SK-N-SH (cell line): ENCODE results near the gene DVL2. TPM values are rescaled to one million over a fixed set of nuclear protein-coding genes. Genes with fewer than 3 reads are reported as not detected.

Experiments
- CTCF ChIA-PET: fragments of 300-600, 350-600 bp; formaldehyde crosslinking; extraction: SDS; loops from one replicate; lab custom pipeline; 2021; lab: Yijun Ruan, JAX
- POLR2A ChIA-PET: fragments of 350-600 bp; sonication (Branson Sonifier 250); formaldehyde crosslinking; extraction: SDS; loops from one replicate; lab custom pipeline; 2020; ENCODE audit warnings: antibody characterized with exemption, inconsistent platforms; lab: Yijun Ruan, JAX
- DNase-seq: peaks from one replicate; pipeline ENCODE4 v3.0.0; 2012
- H2AFZ ChIP-seq: fragments of 200-600 bp; sonication (generic); 2 replicates; pipeline ENCODE4 v1.8.1; 2016; ENCODE audit warnings: antibody characterized with exemption, mild to moderate bottlenecking, low read depth
- H3F3A ChIP-seq: fragments of 200-600 bp; sonication (generic); replicated peaks from 2 replicates; pipeline ENCODE3; 2016; ENCODE audit warnings: antibody characterized with exemption, mild to moderate bottlenecking; ENCODE audit not compliant: insufficient read depth
- H3K27ac ChIP-seq, 2 experiments: fragments of 200-500 bp in 1 of 2; fragments of 200-600 bp in 1 of 2; sonication (Bioruptor generic) in 1 of 2; sonication (generic), shearing (Covaris generic) in 1 of 2; 2 replicates each; pipeline versions ENCODE4 v1.5.1 to v1.6.1; 2014 to 2016; ENCODE audit warnings: low read depth in 2 of 2, inconsistent platforms in 1 of 2, low read length in 1 of 2, mild to moderate bottlenecking in 1 of 2, mixed read lengths in 1 of 2
- H3K27me3 ChIP-seq: fragments of 200-600 bp; sonication (generic), shearing (Covaris generic); 2 replicates; pipeline ENCODE4 v1.6.1; 2016; ENCODE audit warnings: mixed run types; ENCODE audit not compliant: insufficient read depth
- H3K36me3 ChIP-seq, 2 experiments: fragments of 200-500 bp in 1 of 2; fragments of 200-600 bp in 1 of 2; sonication (Bioruptor generic) in 1 of 2; sonication (generic) in 1 of 2; replicated peaks in 1 of 2; 2 replicates each; pipeline versions ENCODE3 to v1.5.1; 2014 to 2016; ENCODE audit warnings: low read length in 1 of 2, mild to moderate bottlenecking in 1 of 2; ENCODE audit not compliant: insufficient read depth in 2 of 2, control insufficient read depth in 1 of 2
- H3K4me1 ChIP-seq, 2 experiments: fragments of 200-500 bp in 1 of 2; fragments of 200-600 bp in 1 of 2; sonication (Bioruptor generic) in 1 of 2; sonication (generic), shearing (Covaris generic) in 1 of 2; 2 replicates each; pipeline versions ENCODE4 v1.5.1 to v1.6.1; 2014 to 2016; ENCODE audit warnings: low read depth in 1 of 2, low read length in 1 of 2, mixed run types in 1 of 2; ENCODE audit not compliant: insufficient read depth in 2 of 2, control insufficient read depth in 1 of 2
- H3K4me2 ChIP-seq: fragments of 200-600 bp; sonication (generic), shearing (Covaris generic); 2 replicates; pipeline ENCODE4 v1.6.1; 2017; ENCODE audit warnings: mixed run types
- H3K4me3 ChIP-seq, 2 experiments: fragments of 200-500 bp in 1 of 2; fragments of 200-600 bp in 1 of 2; sonication (Bioruptor generic) in 1 of 2; sonication (generic), shearing (Covaris generic) in 1 of 2; 2 replicates each; pipeline versions ENCODE4 v1.5.1 to v1.8.1; 2014 to 2016; ENCODE audit warnings: low read depth in 2 of 2, inconsistent platforms in 1 of 2, low read length in 1 of 2, mild to moderate bottlenecking in 1 of 2, mixed read lengths in 1 of 2, moderate library complexity in 1 of 2
- H3K79me2 ChIP-seq: fragments of 200-600 bp; sonication (generic); 2 replicates; pipeline ENCODE4 v1.8.1; 2017; ENCODE audit warnings: mild to moderate bottlenecking; ENCODE audit not compliant: insufficient read depth
- H3K9ac ChIP-seq: fragments of 200-600 bp; sonication (generic); 2 replicates; pipeline ENCODE4 v1.6.1; 2017; ENCODE audit warnings: mixed run types
- H3K9me2 ChIP-seq: fragments of 200-600 bp; sonication (generic); 2 replicates; pipeline ENCODE4 v1.6.1; 2017; ENCODE audit warnings: mixed run types
- H3K9me3 ChIP-seq: fragments of 200-600 bp; sonication (generic); 2 replicates; pipeline ENCODE4 v1.6.1; 2017; ENCODE audit warnings: mixed run types, mild to moderate bottlenecking, moderate library complexity
- H4K20me1 ChIP-seq: fragments of 200-600 bp; sonication (generic); 2 replicates; pipeline ENCODE4 v1.6.1; 2017; ENCODE audit warnings: mild to moderate bottlenecking, mixed run types; ENCODE audit not compliant: insufficient read depth
- CTCF ChIP-seq: fragments of 200-600 bp; sonication (generic); IDR thresholded peaks from 2 replicates; pipeline ENCODE4 v1.6.1; 2017; ENCODE audit warnings: antibody characterized with exemption, mild to moderate bottlenecking, moderate library complexity
- ELF1 ChIP-seq: IDR thresholded peaks from 2 replicates; pipeline ENCODE4 v1.4.0; 2012
- FOSL2 ChIP-seq: IDR thresholded peaks from 2 replicates; pipeline ENCODE4 v1.4.0; 2012; ENCODE audit warnings: low read depth, mild to moderate bottlenecking, moderate library complexity, borderline replicate concordance
- FOXJ3 ChIP-seq: sonication (generic); formaldehyde crosslinking; IDR thresholded peaks from 2 replicates; pipeline ENCODE4 v1.5.1; 2020; ENCODE audit warnings: mild to moderate bottlenecking, missing genetic modification reagents
- GABPA ChIP-seq: IDR thresholded peaks from 2 replicates; pipeline ENCODE4 v1.4.0; 2012; ENCODE audit warnings: low read depth, mild to moderate bottlenecking
- GATA2 ChIP-seq: sonication (generic); formaldehyde crosslinking; IDR thresholded peaks from 2 replicates; pipeline ENCODE4 v1.5.0; 2020; ENCODE audit warnings: mild to moderate bottlenecking, missing genetic modification reagents
- IRF3 ChIP-seq: fragments of 150-350 bp; IDR thresholded peaks from 2 replicates; pipeline ENCODE4 v1.6.1; 2016; ENCODE audit warnings: mild to moderate bottlenecking, low read depth, low read length
- POLR2AphosphoS5 ChIP-seq: IDR thresholded peaks from 2 replicates; pipeline ENCODE4 v1.6.1; 2012; ENCODE audit warnings: low read depth, low read length
- RAD21 ChIP-seq: IDR thresholded peaks from 2 replicates; pipeline ENCODE4 v1.6.1; 2012; ENCODE audit warnings: mild to moderate bottlenecking, low read length
- RXRA ChIP-seq: IDR thresholded peaks from 2 replicates; pipeline ENCODE4 v1.4.0; 2012; ENCODE audit warnings: low read depth, mild to moderate bottlenecking, borderline replicate concordance
- SIN3A ChIP-seq: IDR thresholded peaks from 2 replicates; pipeline ENCODE4 v1.6.1; 2012; ENCODE audit warnings: low read depth, mild to moderate bottlenecking, low read length, moderate library complexity, borderline replicate concordance
- SMC3 ChIP-seq: IDR thresholded peaks from 2 replicates; pipeline ENCODE4 v1.6.1; 2012; ENCODE audit warnings: low read depth, low read length, improper control_type of control experiment
- TCF12 ChIP-seq: IDR thresholded peaks from 2 replicates; pipeline ENCODE4 v1.4.0; 2012
- TEAD4 ChIP-seq: IDR thresholded peaks from 2 replicates; pipeline ENCODE4 v1.4.0; 2012; ENCODE audit warnings: mild to moderate bottlenecking, borderline replicate concordance; ENCODE audit not compliant: insufficient read depth
- USF1 ChIP-seq: IDR thresholded peaks from 2 replicates; pipeline ENCODE4 v1.4.0; 2012; ENCODE audit warnings: low read depth, borderline replicate concordance
- ZBTB33 ChIP-seq: IDR thresholded peaks from 2 replicates; pipeline ENCODE4 v1.4.0; 2012; ENCODE audit warnings: low read depth, borderline replicate concordance
- WGBS: methylation state at CpG from one replicate; pipeline ENCODE4 v1.1.6; 2017; ENCODE audit warnings: low lambda C conversion rate; 5-methylcytosine and 5-hydroxymethylcytosine counted together
- polyA plus RNA-seq, 3 experiments: library from polyadenylated mRNA; depleted of rRNA; stranded (reverse); fragments of >200 nt; gene quantifications; 2 replicates each; pipeline ENCODE4 v1.2.3, GENCODE V29; 2012

Gene DVL2
- polyA plus RNA-seq, 1 of the 3 experiments (the other 2 are of a cell fraction), result 8.3 TPM

GRCh38 chr17:7219812-7220592 is 14.3 kb downstream of the DVL2 start, which contains the start of the genes ACADVL and DLG4 (continued):
- TF ChIP-seq TCF12, result peak; percentile 12; the same call in 1 of the 2 replicates
- no peak for TF ChIP-seq GATA2
- no peak for TF ChIP-seq CTCF

- peak overlapping the region; percentile 79 to 99 for H3K4me3 ChIP-seq
- peaks cover 23% of the 10 kb centered on the region in 2 experiments for H3K36me3 ChIP-seq
- POLR2A ChIA-PET, result interaction anchor here (0.6 to 2.7 kb wide), 8 partner anchors 13 to 364 kb away, joined by 3 to 11 read pairs (median 4); partner anchors contain the start of genes DVL2, MPDU1 and NEURL4
- peak overlapping the region; percentile 76 to 89; a peak in 3 of 4 replicates for H3K27ac ChIP-seq
- no peaks in the 10 kb centered on the region for H3K9me3 ChIP-seq
- H3K9me2 ChIP-seq, result no peaks in the 10 kb centered on the region
- H3K27me3 ChIP-seq, result no peaks in the 10 kb centered on the region
- DNase-seq, result no peak
- peak overlapping the region; percentile 68 for H2AFZ ChIP-seq
- H3K4me2 ChIP-seq, result peak overlapping the region; percentile 100
- peaks cover 4% of the 10 kb centered on the region; the same call in 1 of the 2 replicates for H4K20me1 ChIP-seq
- peak overlapping the region; percentile 88; the same call in 1 of the 2 replicates for H3K9ac ChIP-seq
- peaks cover 52% of the 10 kb centered on the region for H3F3A ChIP-seq
- peaks cover 20 to 56% of the 10 kb centered on the region in 2 experiments; a peak in 3 of 4 replicates for H3K4me1 ChIP-seq
- TF ChIP-seq POLR2AphosphoS5, result 0 out of 2 replicates have a peak, but pooled peaks have one; percentile 70
- no peak for TF ChIP-seq SIN3A
- 19% methylated on average over 12 of the region's 12 CpGs for whole genome bisulfite sequencing
- CTCF ChIA-PET, result interaction anchor here (0.6 to 4.3 kb wide), 7 partner anchors 11 to 1094 kb away, joined by 3 to 44 read pairs (median 15); partner anchors contain the start of genes DVL2, GABARAP and PHF23
- peaks cover 40% of the 10 kb centered on the region for H3K79me2 ChIP-seq
Measured at GRCh38 chr17:7219229-7219811, 15.0 kb downstream of the DVL2 start.

- Histone ChIP-seq H3K9ac (no peak overlapping the region), H3K4me1 (peaks cover 20 to 60% of the 10 kb centered on the region in 2 experiments; a peak in 3 of 4 replicates), H3K27me3 (no peaks in the 10 kb centered on the region), H4K20me1 (peaks cover 8% of the 10 kb centered on the region), H3K27ac (peak overlapping the region in 1 of 2 experiments; percentile 76; a peak in 1 of 4 replicates), H3K9me2 (no peaks in the 10 kb centered on the region), H3K9me3 (no peaks in the 10 kb centered on the region), H3K79me2 (peaks cover 45% of the 10 kb centered on the region), H3K4me3 (no peak overlapping the region), H3K4me2 (0 out of 2 replicates have a peak overlapping the region, but pooled peaks have one; percentile 100), H3F3A (peaks cover 52% of the 10 kb centered on the region), H3K36me3 (peaks cover 18 to 22% of the 10 kb centered on the region in 2 experiments), H2AFZ (no peak overlapping the region; the same call in 1 of the 2 replicates)
- WGBS, result 78% methylated on average over 6 of the region's 6 CpGs
- ChIA-PET POLR2A (interaction anchor here (1.2 to 1.5 kb wide), 2 partner anchors 14 to 16 kb away, joined by 3 to 10 read pairs; partner anchors contain the start of gene DVL2), CTCF (interaction anchor here (0.6 to 4.3 kb wide), 3 partner anchors 13 to 94 kb away, joined by 3 to 44 read pairs (median 26); partner anchors contain the start of genes DVL2 and PHF23)
- DNase-seq, result no peak
- TF ChIP-seq FOXJ3 (CRISPR knock-in tag) (no peak), SMC3 (no peak), RXRA (no peak), SIN3A (no peak), IRF3 (no peak), TEAD4 (no peak), GABPA (no peak), ZBTB33 (no peak), RAD21 (no peak), ELF1 (no peak), USF1 (no peak), FOSL2 (no peak), TCF12 (no peak), GATA2 (no peak)
Measured at GRCh38 chr17:7218758-7219157, 15.6 kb downstream of the DVL2 start.
